SK-N-SH (cell line): ENCODE data around the gene ZBTB38. TPM values are rescaled to one million over a fixed set of nuclear protein-coding genes. Genes with fewer than 3 reads are reported as not detected.

Experiments used
- CTCF ChIA-PET: fragments of 300-600, 350-600 bp; formaldehyde crosslinking; extraction: SDS; loops from one replicate; lab custom pipeline; 2021; lab: Yijun Ruan, JAX
- POLR2A ChIA-PET: fragments of 350-600 bp; sonication (Branson Sonifier 250); formaldehyde crosslinking; extraction: SDS; loops from one replicate; lab custom pipeline; 2020; ENCODE audit warnings: antibody characterized with exemption, inconsistent platforms; lab: Yijun Ruan, JAX
- DNase-seq: peaks from one replicate; pipeline ENCODE4 v3.0.0; 2012
- H2AFZ ChIP-seq: fragments of 200-600 bp; sonication (generic); 2 replicates; pipeline ENCODE4 v1.8.1; 2016; ENCODE audit warnings: antibody characterized with exemption, mild to moderate bottlenecking, low read depth
- H3F3A ChIP-seq: fragments of 200-600 bp; sonication (generic); replicated peaks from 2 replicates; pipeline ENCODE3; 2016; ENCODE audit warnings: antibody characterized with exemption, mild to moderate bottlenecking; ENCODE audit not compliant: insufficient read depth
- H3K27ac ChIP-seq, 2 experiments: fragments of 200-500 bp in 1 of 2; fragments of 200-600 bp in 1 of 2; sonication (Bioruptor generic) in 1 of 2; sonication (generic), shearing (Covaris generic) in 1 of 2; 2 replicates each; pipeline versions ENCODE4 v1.5.1 to v1.6.1; 2014 to 2016; ENCODE audit warnings: low read depth in 2 of 2, inconsistent platforms in 1 of 2, low read length in 1 of 2, mild to moderate bottlenecking in 1 of 2, mixed read lengths in 1 of 2
- H3K27me3 ChIP-seq: fragments of 200-600 bp; sonication (generic), shearing (Covaris generic); 2 replicates; pipeline ENCODE4 v1.6.1; 2016; ENCODE audit warnings: mixed run types; ENCODE audit not compliant: insufficient read depth
- H3K36me3 ChIP-seq, 2 experiments: fragments of 200-500 bp in 1 of 2; fragments of 200-600 bp in 1 of 2; sonication (Bioruptor generic) in 1 of 2; sonication (generic) in 1 of 2; replicated peaks in 1 of 2; 2 replicates each; pipeline versions ENCODE3 to v1.5.1; 2014 to 2016; ENCODE audit warnings: low read length in 1 of 2, mild to moderate bottlenecking in 1 of 2; ENCODE audit not compliant: insufficient read depth in 2 of 2, control insufficient read depth in 1 of 2
- H3K4me1 ChIP-seq, 2 experiments: fragments of 200-500 bp in 1 of 2; fragments of 200-600 bp in 1 of 2; sonication (Bioruptor generic) in 1 of 2; sonication (generic), shearing (Covaris generic) in 1 of 2; 2 replicates each; pipeline versions ENCODE4 v1.5.1 to v1.6.1; 2014 to 2016; ENCODE audit warnings: low read depth in 1 of 2, low read length in 1 of 2, mixed run types in 1 of 2; ENCODE audit not compliant: insufficient read depth in 2 of 2, control insufficient read depth in 1 of 2
- H3K4me2 ChIP-seq: fragments of 200-600 bp; sonication (generic), shearing (Covaris generic); 2 replicates; pipeline ENCODE4 v1.6.1; 2017; ENCODE audit warnings: mixed run types
- H3K4me3 ChIP-seq, 2 experiments: fragments of 200-500 bp in 1 of 2; fragments of 200-600 bp in 1 of 2; sonication (Bioruptor generic) in 1 of 2; sonication (generic), shearing (Covaris generic) in 1 of 2; 2 replicates each; pipeline versions ENCODE4 v1.5.1 to v1.8.1; 2014 to 2016; ENCODE audit warnings: low read depth in 2 of 2, inconsistent platforms in 1 of 2, low read length in 1 of 2, mild to moderate bottlenecking in 1 of 2, mixed read lengths in 1 of 2, moderate library complexity in 1 of 2
- H3K79me2 ChIP-seq: fragments of 200-600 bp; sonication (generic); 2 replicates; pipeline ENCODE4 v1.8.1; 2017; ENCODE audit warnings: mild to moderate bottlenecking; ENCODE audit not compliant: insufficient read depth
- H3K9ac ChIP-seq: fragments of 200-600 bp; sonication (generic); 2 replicates; pipeline ENCODE4 v1.6.1; 2017; ENCODE audit warnings: mixed run types
- H3K9me2 ChIP-seq: fragments of 200-600 bp; sonication (generic); 2 replicates; pipeline ENCODE4 v1.6.1; 2017; ENCODE audit warnings: mixed run types
- H3K9me3 ChIP-seq: fragments of 200-600 bp; sonication (generic); 2 replicates; pipeline ENCODE4 v1.6.1; 2017; ENCODE audit warnings: mixed run types, mild to moderate bottlenecking, moderate library complexity
- H4K20me1 ChIP-seq: fragments of 200-600 bp; sonication (generic); 2 replicates; pipeline ENCODE4 v1.6.1; 2017; ENCODE audit warnings: mild to moderate bottlenecking, mixed run types; ENCODE audit not compliant: insufficient read depth
- ELF1 ChIP-seq: IDR thresholded peaks from 2 replicates; pipeline ENCODE4 v1.4.0; 2012
- EP300 ChIP-seq, 2 experiments: IDR thresholded peaks; 2 replicates each; pipeline versions ENCODE4 v1.4.0 to v1.6.1; 2012; ENCODE audit warnings: borderline replicate concordance in 1 of 2, low read depth in 1 of 2, low read length in 1 of 2
- EZH2phosphoT487 ChIP-seq: fragments of 200-600 bp; sonication (generic); IDR thresholded peaks from 2 replicates; pipeline ENCODE4 v1.6.1; 2017; ENCODE audit warnings: low read depth, mixed run types, mild to moderate bottlenecking, antibody characterized with exemption, moderate library complexity, borderline replicate concordance
- FOXJ3 ChIP-seq: sonication (generic); formaldehyde crosslinking; IDR thresholded peaks from 2 replicates; pipeline ENCODE4 v1.5.1; 2020; ENCODE audit warnings: mild to moderate bottlenecking, missing genetic modification reagents
- FOXM1 ChIP-seq: IDR thresholded peaks from 2 replicates; pipeline ENCODE4 v1.4.0; 2012; ENCODE audit warnings: low read depth, mild to moderate bottlenecking
- GATA2 ChIP-seq: sonication (generic); formaldehyde crosslinking; IDR thresholded peaks from 2 replicates; pipeline ENCODE4 v1.5.0; 2020; ENCODE audit warnings: mild to moderate bottlenecking, missing genetic modification reagents
- MXI1 ChIP-seq: IDR thresholded peaks from 2 replicates; pipeline ENCODE4 v1.6.1; 2012; ENCODE audit warnings: mild to moderate bottlenecking, low read depth, low read length, improper control_type of control experiment
- POLR2AphosphoS5 ChIP-seq: IDR thresholded peaks from 2 replicates; pipeline ENCODE4 v1.6.1; 2012; ENCODE audit warnings: low read depth, low read length
- RFX5 ChIP-seq: IDR thresholded peaks from 2 replicates; pipeline ENCODE4 v1.6.1; 2012; ENCODE audit warnings: mild to moderate bottlenecking, improper control_type of control experiment, low read length
- SMC3 ChIP-seq: IDR thresholded peaks from 2 replicates; pipeline ENCODE4 v1.6.1; 2012; ENCODE audit warnings: low read depth, low read length, improper control_type of control experiment
- TCF12 ChIP-seq: IDR thresholded peaks from 2 replicates; pipeline ENCODE4 v1.4.0; 2012
- TEAD4 ChIP-seq: IDR thresholded peaks from 2 replicates; pipeline ENCODE4 v1.4.0; 2012; ENCODE audit warnings: mild to moderate bottlenecking, borderline replicate concordance; ENCODE audit not compliant: insufficient read depth
- USF1 ChIP-seq: IDR thresholded peaks from 2 replicates; pipeline ENCODE4 v1.4.0; 2012; ENCODE audit warnings: low read depth, borderline replicate concordance
- ZBTB33 ChIP-seq: IDR thresholded peaks from 2 replicates; pipeline ENCODE4 v1.4.0; 2012; ENCODE audit warnings: low read depth, borderline replicate concordance
- WGBS: methylation state at CpG from one replicate; pipeline ENCODE4 v1.1.6; 2017; ENCODE audit warnings: low lambda C conversion rate; 5-methylcytosine and 5-hydroxymethylcytosine counted together
- polyA plus RNA-seq, 3 experiments: library from polyadenylated mRNA; depleted of rRNA; stranded (reverse); fragments of >200 nt; gene quantifications; 2 replicates each; pipeline ENCODE4 v1.2.3, GENCODE V29; 2012

Gene ZBTB38
- polyA plus RNA-seq, 1 of the 3 experiments (the other 2 are of a cell fraction): 10.1 TPM

DNA sequence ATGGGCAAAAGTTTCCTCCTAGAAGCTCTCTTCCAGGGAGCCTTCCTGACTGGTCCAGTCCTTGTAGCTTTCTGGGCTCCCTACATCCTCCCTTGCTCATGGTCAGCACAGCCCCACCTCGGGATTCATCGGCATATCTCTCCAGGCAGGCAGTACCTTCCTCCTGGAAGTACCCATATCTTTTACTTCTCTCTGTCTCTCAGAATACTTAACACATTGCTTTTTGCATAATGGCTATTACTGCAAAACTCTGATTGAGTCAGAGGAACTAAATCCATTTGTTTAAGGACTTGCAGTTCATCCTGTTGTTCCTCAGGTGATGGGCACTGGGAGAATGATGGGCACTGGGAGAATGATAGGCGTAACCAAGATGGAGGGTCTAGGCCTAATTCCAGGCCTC lies 13.8 kb upstream of the ZBTB38 start (continued):
- TF ChIP-seq FOXJ3: no peak

GRCh38 chr3:141355242-141355641 lies 13.1 kb upstream of the ZBTB38 start:
- no peaks in the 10 kb centered on the region for H3K27me3 ChIP-seq
- no peak for DNase-seq
- ChIA-PET POLR2A (no interaction called here), CTCF (interaction anchor here (2.6 to 3.6 kb wide), 2 partner anchors 97 to 99 kb away, joined by 8 to 15 read pairs; no protein-coding TSS in a partner anchor)
- no peaks in the 10 kb centered on the region for H3K36me3 ChIP-seq
- TF ChIP-seq USF1 (no peak), ELF1 (no peak), TEAD4 (no peak), TCF12 (no peak), GATA2 (CRISPR knock-in tag) (no peak), POLR2AphosphoS5 (no peak), RFX5 (no peak), EP300 (IDR thresholded peaks at IDR 0.05; ENCODE audit: borderline replicate concordance in 1 of 2, low read depth in 1 of 2, low read length in 1 of 2) (no peak), SMC3 (no peak), ZBTB33 (no peak), FOXM1 (no peak)
- no peaks in the 10 kb centered on the region for H3K79me2 ChIP-seq
- H3K4me2 ChIP-seq: no peak overlapping the region
- H3K9ac ChIP-seq: no peak overlapping the region
- no peaks in the 10 kb centered on the region for H3K4me1 ChIP-seq
- WGBS: 73% methylated on average over 6 of the region's 6 CpGs
- no peak overlapping the region for H3K4me3 ChIP-seq
- peaks cover 4% of the 10 kb centered on the region for H3F3A ChIP-seq
- no peaks in the 10 kb centered on the region for H3K9me2 ChIP-seq
- no peak overlapping the region for H3K27ac ChIP-seq
- H4K20me1 ChIP-seq: no peaks in the 10 kb centered on the region
- H2AFZ ChIP-seq: no peak overlapping the region
- no peaks in the 10 kb centered on the region for H3K9me3 ChIP-seq

GRCh38 chr3:141356046-141356445 lies 12.3 kb upstream of the ZBTB38 start:
- 71% methylated on average over 4 of the region's 4 CpGs for WGBS
- POLR2A ChIA-PET: no interaction called here
- CTCF ChIA-PET: interaction anchor here (3.6 kb wide), 1 partner anchor 98 kb away, joined by 15 read pairs; no protein-coding TSS in a partner anchor

More at GRCh38 chr3:141356046-141356445, 12.3 kb upstream of the ZBTB38 start:
- H3K9ac ChIP-seq: no peak overlapping the region
- H3K4me1 ChIP-seq: peaks cover 0 to 1% of the 10 kb centered on the region in 2 experiments; a peak in 2 of 4 replicates
- H3K79me2 ChIP-seq: no peaks in the 10 kb centered on the region
- no peaks in the 10 kb centered on the region for H3K36me3 ChIP-seq
- TF ChIP-seq GATA2 (CRISPR knock-in tag) (no peak), EZH2phosphoT487 (no peak), FOXJ3 (no peak), ZBTB33 (no peak), MXI1 (no peak), FOXM1 (no peak)
- no peak overlapping the region for H3K4me2 ChIP-seq
- no peaks in the 10 kb centered on the region for H3K9me2 ChIP-seq
- H4K20me1 ChIP-seq: no peaks in the 10 kb centered on the region
- H2AFZ ChIP-seq: no peak overlapping the region
- H3K27ac ChIP-seq: no peak overlapping the region
- no peaks in the 10 kb centered on the region for H3K27me3 ChIP-seq
- H3K9me3 ChIP-seq: no peaks in the 10 kb centered on the region
- peaks cover 9% of the 10 kb centered on the region for H3F3A ChIP-seq
- DNase-seq: no peak
- no peak overlapping the region for H3K4me3 ChIP-seq
